HCT116 (cell line): ENCODE measurements around the gene DENND5A.

Experiments used
- CTCF ChIP-seq, 3 experiments: fragments of 200-600 bp in 1 of 3; sonication (generic) in 1 of 3; IDR thresholded peaks in 2 of 3; conservative IDR thresholded peaks in 1 of 3; 2 replicates each; pipeline ENCODE4 v1.5.1; 2012 to 2017; ENCODE audit warnings: low read depth in 2 of 3, low read length in 2 of 3, antibody characterized with exemption in 1 of 3, borderline replicate concordance in 1 of 3, control low read depth in 1 of 3, mild to moderate bottlenecking in 1 of 3, mixed read lengths in 1 of 3, mixed run types in 1 of 3, moderate library complexity in 1 of 3; ENCODE audit not compliant: insufficient read depth in 1 of 3
- EZH2 ChIP-seq: fragments of 200-600 bp; sonication (generic); IDR thresholded peaks from 2 replicates; pipeline ENCODE4 v1.6.1; 2017; ENCODE audit warnings: antibody characterized with exemption, mixed run types
- EZH2phosphoT487 ChIP-seq: fragments of 200-600 bp; IDR thresholded peaks from 2 replicates; pipeline ENCODE4 v1.6.1; 2018; ENCODE audit warnings: antibody characterized with exemption, borderline replicate concordance
- FOSL1 ChIP-seq: IDR thresholded peaks from 2 replicates; pipeline ENCODE4 v1.6.1; 2012; ENCODE audit warnings: low read depth
- POLR2A ChIP-seq: IDR thresholded peaks from 2 replicates; pipeline ENCODE4 v1.7.0; 2011; ENCODE audit warnings: borderline replicate concordance; ENCODE audit not compliant: insufficient read depth, insufficient read length; ENCODE audit errors: extremely low read depth
- POLR2AphosphoS5 ChIP-seq: IDR thresholded peaks from 2 replicates; pipeline ENCODE4 v1.6.1; 2011; ENCODE audit warnings: mild to moderate bottlenecking, low read depth, low read length, moderate library complexity
- REST ChIP-seq: IDR thresholded peaks from 2 replicates; pipeline ENCODE4 v1.6.1; 2012; ENCODE audit warnings: low read depth
- SRF ChIP-seq: IDR thresholded peaks from 2 replicates; pipeline ENCODE4 v1.6.1; 2012; ENCODE audit warnings: low read depth

GRCh38 chr11:9133956-9134355, 131.2 kb downstream of the DENND5A start:
- TF ChIP-seq CTCF (IDR thresholded peaks at IDR 0.05 in 2 of 3, conservative IDR thresholded peaks at IDR 0.05 in 1 of 3; ENCODE audit: borderline replicate concordance in 1 of 3, insufficient read depth in 1 of 3, low read depth in 2 of 3, low read length in 2 of 3) (no peak), POLR2A (no peak), EZH2 (no peak), POLR2AphosphoS5 (no peak), SRF (no peak), FOSL1 (no peak), EZH2phosphoT487 (no peak), REST (no peak)
